ENCODE measurements around the gene MAD1L1.

- TF ChIP-seq EZH2 (IDR thresholded peaks at IDR 0.05; ENCODE audit: borderline replicate concordance, low read depth, low read length, severe bottlenecking), result no peak
- TF ChIP-seq CTCF (IDR thresholded peaks at IDR 0.05; ENCODE audit: borderline replicate concordance, extremely low read depth, low read length, poor library complexity, severe bottlenecking), result no peak
These were observed 389.4 kb downstream of the MAD1L1 start for GRCh38 chr7:1843271-1843861.

Measured in DND-41 (cell line).